Activated B cell treated with CpG ODN at 0.5 μM for 24 hours (primary cell): ENCODE measurements around the gene SLC37A1. TPM values are rescaled to one million over a fixed set of nuclear protein-coding genes. Genes with fewer than 3 reads are reported as not detected.
A peak's percentile ranks its signal among the peaks of the same experiment; 100 is the strongest.

Source experiments
- ATAC-seq: fragments of 200-7000 bp; cut with Tn5 transposase; one replicate; pipeline ENCODE4 v1.10.0; 2021; ENCODE audit warnings: low read depth, mild to moderate bottlenecking, moderate library complexity
- CTCF ChIA-PET: fragments of 350-600 bp; sonication (Branson Sonifier 250); formaldehyde crosslinking; loops from one replicate; lab custom pipeline; 2021; ENCODE audit warnings: antibody characterized with exemption; lab: Charles Lee
- POLR2A ChIA-PET: fragments of 350-600 bp; sonication (Branson Sonifier 250); formaldehyde crosslinking; loops from one replicate; lab custom pipeline; 2021; ENCODE audit warnings: antibody characterized with exemption; lab: Charles Lee
- DNase-seq: peaks from one replicate; pipeline ENCODE4 v3.0.0; 2022
- H3K27ac Mint-ChIP-seq: one replicate; pipeline ENCODE4 v1.8.0; 2020; ENCODE audit warnings: mixed read lengths
- H3K27me3 Mint-ChIP-seq: one replicate; pipeline ENCODE4 v1.8.0; 2021; ENCODE audit warnings: mixed read lengths
- H3K36me3 Mint-ChIP-seq: one replicate; pipeline ENCODE4 v1.8.0; 2021; ENCODE audit warnings: low read depth, mixed read lengths
- H3K4me1 Mint-ChIP-seq: one replicate; pipeline ENCODE4 v1.8.0; 2021; ENCODE audit warnings: mixed read lengths
- H3K4me3 Mint-ChIP-seq: one replicate; pipeline ENCODE4 v1.8.0; 2020; ENCODE audit warnings: mild to moderate bottlenecking, mixed read lengths
- H3K9me3 Mint-ChIP-seq: one replicate; pipeline ENCODE4 v1.8.0; 2020; ENCODE audit warnings: mixed read lengths
- intact Hi-C: fragments of 100-400 bp; cut with micrococcal nuclease; formaldehyde crosslinking; loops from one replicate; pipeline ENCODE4 v1.15.1; 2024
- total RNA-seq: library from RNA; stranded (reverse); gene quantifications from 2 replicates; pipeline ENCODE4 v1.2.3, GENCODE V29; 2022
- TF ChIP-seq, protein P1 (sequence below): fragments of 200-600 bp; IDR thresholded peaks from one replicate; pipeline ENCODE4 v1.8.0; 2022; ENCODE audit warnings: antibody characterized with exemption, mild to moderate bottlenecking

The SLC37A1 gene
- total RNA-seq, 1 donor from 2014 or later = 47.9 TPM

DNA sequence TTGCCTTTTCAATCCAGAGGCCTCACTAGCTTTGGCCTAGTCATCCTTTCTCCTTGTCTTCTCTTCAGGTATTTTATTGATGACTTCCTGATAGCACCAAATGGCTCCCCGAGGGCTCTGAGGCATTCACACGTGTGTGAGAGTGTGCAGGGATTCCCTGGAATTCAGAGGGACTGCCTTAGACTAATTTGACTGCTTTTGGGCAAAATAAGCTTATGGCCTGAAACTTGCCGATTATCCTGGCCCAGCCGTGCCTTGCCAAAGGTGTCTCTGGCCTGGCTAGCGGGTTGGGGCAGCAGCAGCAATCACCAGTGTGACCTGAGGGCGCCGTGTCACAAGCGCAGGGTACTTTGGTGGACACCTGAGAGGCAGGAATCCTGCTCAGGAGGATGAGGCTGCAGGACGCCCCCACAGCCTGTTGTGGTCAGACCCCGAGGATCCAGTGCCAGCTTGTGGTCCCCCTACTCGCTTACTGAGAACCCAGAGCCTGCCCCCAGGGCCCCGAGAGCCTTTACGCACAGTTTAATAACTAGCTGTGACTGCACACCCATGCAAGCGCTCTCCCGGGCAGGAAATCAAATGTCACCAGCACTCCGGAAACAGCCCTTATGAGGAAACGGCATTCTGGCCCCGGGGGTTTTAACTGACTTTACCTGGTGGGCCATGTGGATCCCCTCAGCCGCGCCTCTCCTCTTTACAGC, 76.9 kb downstream of the SLC37A1 start:
- intact Hi-C loops = loop anchor here (5.0 kb wide), 1 partner anchor 227 kb away; no protein-coding TSS in a partner anchor
- ATAC-seq (peak; percentile 80), DNase-seq (no peak)
- Mint-ChIP-seq H3K4me3 (peak overlapping the region; percentile 15), H3K4me1 (peaks cover 11% of the 10 kb centered on the region), H3K36me3 (no peaks in the 10 kb centered on the region), H3K9me3 (no peaks in the 10 kb centered on the region), H3K27me3 (peaks cover 5% of the 10 kb centered on the region), H3K27ac (no peak overlapping the region)
- TF ChIP-seq, protein P1, sequence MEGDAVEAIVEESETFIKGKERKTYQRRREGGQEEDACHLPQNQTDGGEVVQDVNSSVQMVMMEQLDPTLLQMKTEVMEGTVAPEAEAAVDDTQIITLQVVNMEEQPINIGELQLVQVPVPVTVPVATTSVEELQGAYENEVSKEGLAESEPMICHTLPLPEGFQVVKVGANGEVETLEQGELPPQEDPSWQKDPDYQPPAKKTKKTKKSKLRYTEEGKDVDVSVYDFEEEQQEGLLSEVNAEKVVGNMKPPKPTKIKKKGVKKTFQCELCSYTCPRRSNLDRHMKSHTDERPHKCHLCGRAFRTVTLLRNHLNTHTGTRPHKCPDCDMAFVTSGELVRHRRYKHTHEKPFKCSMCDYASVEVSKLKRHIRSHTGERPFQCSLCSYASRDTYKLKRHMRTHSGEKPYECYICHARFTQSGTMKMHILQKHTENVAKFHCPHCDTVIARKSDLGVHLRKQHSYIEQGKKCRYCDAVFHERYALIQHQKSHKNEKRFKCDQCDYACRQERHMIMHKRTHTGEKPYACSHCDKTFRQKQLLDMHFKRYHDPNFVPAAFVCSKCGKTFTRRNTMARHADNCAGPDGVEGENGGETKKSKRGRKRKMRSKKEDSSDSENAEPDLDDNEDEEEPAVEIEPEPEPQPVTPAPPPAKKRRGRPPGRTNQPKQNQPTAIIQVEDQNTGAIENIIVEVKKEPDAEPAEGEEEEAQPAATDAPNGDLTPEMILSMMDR = no peak
- CTCF ChIA-PET = interaction anchor here (1.1 kb wide), 1 partner anchor 227 kb away, joined by 3 read pairs; no protein-coding TSS in a partner anchor
- POLR2A ChIA-PET = interaction anchor here (0.6 kb wide), 1 partner anchor 127 kb away, joined by 10 read pairs; no protein-coding TSS in a partner anchor

DNA sequence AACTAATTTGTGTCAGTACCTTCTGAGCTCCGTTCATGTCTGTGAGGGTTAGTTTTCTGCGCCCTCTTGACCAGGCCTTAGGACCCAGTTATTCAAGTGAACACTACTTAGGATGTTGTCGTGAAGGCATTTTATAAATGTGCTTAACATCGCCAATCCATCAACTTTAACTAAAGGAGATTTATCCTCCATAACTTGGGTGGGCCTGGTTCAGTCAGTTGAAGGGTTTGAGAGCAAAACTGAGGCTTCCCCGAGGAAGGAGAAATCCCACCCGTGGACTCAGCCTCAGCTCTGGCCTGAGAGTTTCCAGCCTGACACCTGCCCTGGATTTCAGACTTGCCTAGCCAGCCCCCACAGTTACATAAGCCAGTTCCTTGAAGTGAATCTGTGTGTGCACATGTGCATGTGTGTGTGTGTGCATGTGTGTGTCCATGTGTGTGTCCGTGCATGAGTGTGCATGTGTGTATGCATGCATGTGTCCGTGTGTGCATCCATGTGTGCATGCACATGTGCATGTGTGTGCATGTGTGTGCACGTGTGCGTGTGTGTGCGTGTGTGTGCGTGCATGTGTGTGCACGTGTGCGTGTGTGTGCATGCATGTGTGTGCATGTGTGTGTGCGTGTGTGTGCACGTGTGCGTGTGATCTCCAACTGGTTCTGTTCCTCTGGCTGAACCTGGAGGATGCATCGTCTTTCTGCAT, 77.7 kb downstream of the SLC37A1 start:
- Mint-ChIP-seq H3K4me1 (peaks cover 11% of the 10 kb centered on the region), H3K36me3 (no peaks in the 10 kb centered on the region), H3K27ac (no peak overlapping the region), H3K27me3 (peaks cover 12% of the 10 kb centered on the region), H3K9me3 (no peaks in the 10 kb centered on the region), H3K4me3 (peak overlapping the region; percentile 15)
- ATAC-seq (no peak), DNase-seq (no peak)
- CTCF ChIA-PET = interaction anchor here (1.1 to 3.0 kb wide), 2 partner anchors 227 to 228 kb away, joined by 3 to 34 read pairs; no protein-coding TSS in a partner anchor
- TF ChIP-seq, protein P1 = no peak
- POLR2A ChIA-PET = interaction anchor here (0.6 kb wide), 1 partner anchor 128 kb away, joined by 10 read pairs; no protein-coding TSS in a partner anchor
- intact Hi-C loops = loop anchor here (5.0 kb wide), 1 partner anchor 226 kb away; no protein-coding TSS in a partner anchor

DNA sequence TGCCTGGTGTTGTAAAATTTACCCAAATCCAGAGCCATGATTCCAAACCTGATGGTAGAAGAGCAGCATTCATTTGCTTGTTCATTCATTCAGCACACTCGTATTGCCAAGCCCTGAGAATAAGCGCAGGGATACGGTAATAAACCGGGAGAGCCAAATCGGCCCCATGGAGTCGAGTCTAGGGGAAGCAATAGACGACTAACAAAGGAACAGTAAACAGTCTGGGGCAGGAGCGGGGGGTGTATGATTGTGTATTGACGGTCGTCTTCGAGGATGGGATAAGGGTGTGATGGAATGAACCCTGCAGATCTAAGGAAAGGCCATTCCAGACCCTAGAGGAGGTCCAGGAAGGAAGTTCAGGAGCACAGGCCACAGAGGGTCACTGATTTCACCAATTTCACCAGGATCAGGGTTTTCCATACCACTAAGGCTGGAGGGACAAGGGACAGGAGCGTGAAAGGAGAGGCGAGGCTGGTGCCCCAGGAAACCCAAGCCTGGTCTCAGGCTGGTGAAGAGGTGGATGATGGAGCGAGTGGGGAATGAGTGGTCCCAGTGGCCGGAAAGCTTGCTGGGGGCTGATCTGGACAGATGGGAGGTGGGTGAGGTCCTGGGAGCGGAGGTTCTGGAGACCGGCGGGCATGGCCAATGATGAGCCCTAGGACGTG, 78.6 kb downstream of the SLC37A1 start:
- H3K27ac Mint-ChIP-seq = no peak overlapping the region
- TF ChIP-seq, protein P1 = no peak
- intact Hi-C loops = loop anchor here (5.0 kb wide), 1 partner anchor 225 kb away; no protein-coding TSS in a partner anchor

DNA sequence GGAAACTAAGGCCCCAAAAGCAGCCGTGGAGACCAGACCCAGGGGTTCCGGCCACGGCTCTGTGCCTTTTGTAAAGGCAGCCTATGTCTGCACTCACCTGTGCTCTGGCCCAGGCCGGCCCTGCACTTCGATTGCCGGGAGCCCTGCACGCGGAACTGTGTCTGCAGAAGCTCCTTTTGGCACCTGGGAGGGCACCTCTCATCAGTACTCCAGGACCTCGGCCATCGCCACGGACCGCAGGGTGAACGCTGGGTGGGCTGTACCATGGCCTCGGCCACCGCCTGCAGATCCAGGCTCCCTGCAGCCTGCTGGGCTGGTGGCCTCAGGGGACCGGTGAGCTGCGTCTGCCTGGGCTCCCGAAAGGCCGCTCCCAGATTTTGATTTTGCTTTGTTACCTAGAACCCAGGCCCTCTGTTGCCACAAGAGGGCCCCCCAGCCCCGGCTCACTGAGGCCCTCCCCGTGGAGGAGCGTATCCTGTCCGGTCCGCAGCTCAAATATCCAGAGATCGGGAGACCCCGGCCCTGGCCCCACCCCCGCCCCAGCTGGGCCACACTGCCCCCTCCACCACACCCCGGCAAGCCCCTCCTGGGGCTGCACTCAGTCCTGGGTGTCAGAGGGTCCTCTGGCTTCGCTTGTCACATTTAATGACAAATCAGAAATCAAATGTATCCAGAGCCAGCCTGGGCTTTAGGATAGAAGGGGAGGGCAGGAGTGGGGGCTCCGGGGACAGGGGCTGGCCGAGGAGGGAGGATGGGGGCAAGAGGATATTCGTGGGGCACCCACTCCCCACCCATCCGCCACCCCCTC, 79.6 kb downstream of the SLC37A1 start:
- TF ChIP-seq, protein P1 = no peak
- ChIA-PET POLR2A (interaction anchor here (0.6 kb wide), 1 partner anchor 65 kb away, joined by 5 read pairs; no protein-coding TSS in a partner anchor), CTCF (interaction anchor here (0.6 to 3.0 kb wide), 7 partner anchors 11 to 448 kb away, joined by 3 to 34 read pairs (median 3); no protein-coding TSS in a partner anchor)
- H3K27ac Mint-ChIP-seq = no peak overlapping the region
- peaks cover 11% of the 10 kb centered on the region for H3K4me1 Mint-ChIP-seq
- ATAC-seq (peak; percentile 79), DNase-seq (peak; percentile 60)
- H3K36me3 Mint-ChIP-seq = no peaks in the 10 kb centered on the region
- no peaks in the 10 kb centered on the region for H3K9me3 Mint-ChIP-seq
- no peak overlapping the region for H3K4me3 Mint-ChIP-seq
- H3K27me3 Mint-ChIP-seq = peaks cover 14% of the 10 kb centered on the region
- intact Hi-C loops = loop anchor here (5.0 kb wide), 1 partner anchor 224 kb away; no protein-coding TSS in a partner anchor

More for the DNA sequence above, 78.6 kb downstream of the SLC37A1 start:
- DNase-seq = no peak
- ChIA-PET POLR2A (no interaction called here), CTCF (interaction anchor here (0.6 to 3.0 kb wide), 4 partner anchors 10 to 227 kb away, joined by 3 to 34 read pairs (median 4); no protein-coding TSS in a partner anchor)
- no peaks in the 10 kb centered on the region for H3K9me3 Mint-ChIP-seq
- no peaks in the 10 kb centered on the region for H3K36me3 Mint-ChIP-seq
- H3K27me3 Mint-ChIP-seq = peaks cover 13% of the 10 kb centered on the region
- peaks cover 11% of the 10 kb centered on the region for H3K4me1 Mint-ChIP-seq
- H3K4me3 Mint-ChIP-seq = no peak overlapping the region
- no peak for ATAC-seq
